GM12878 (cell line): Measurements from ENCODE around the gene ST7. TPM values are rescaled to one million over a fixed set of nuclear protein-coding genes. Genes with fewer than 3 reads are reported as not detected.

Source experiments
- ATAC-seq: fragments of 200-7000 bp; cut with Tn5 transposase; 3 replicates; pipeline ENCODE4 v1.9.1; 2020; ENCODE audit warnings: mild to moderate bottlenecking, moderate library complexity
- BruUV-seq: library from RNA; stranded (reverse); fragments of 400-500 nt; replicated peaks from 2 replicates; lab custom pipeline; 2021; lab: Mats Ljungman, UMichigan
- CTCF ChIA-PET: fragments of 300-600 bp; sonication (Branson Sonifier 250); formaldehyde crosslinking; extraction: SDS; loops from one replicate; lab custom pipeline; 2021; ENCODE audit warnings: inconsistent platforms; lab: Yijun Ruan, JAX
- POLR2A ChIA-PET: fragments of 350-600 bp; formaldehyde crosslinking; extraction: SDS; loops from one replicate; lab custom pipeline; 2021; ENCODE audit warnings: inconsistent platforms; lab: Charles Lee
- RAD21 ChIA-PET: fragments of 300-600 bp; sonication (Branson Sonifier 250); formaldehyde crosslinking; loops from one replicate; lab custom pipeline; 2023; ENCODE audit warnings: antibody characterized with exemption; ENCODE audit not compliant: unreplicated experiment; lab: Charles Lee
- SMC1A ChIA-PET: fragments of 300-600 bp; sonication (Branson Sonifier 250); formaldehyde crosslinking; loops from one replicate; lab custom pipeline; 2023; ENCODE audit not compliant: unreplicated experiment, uncharacterized antibody; lab: Charles Lee
- DNase-seq: peaks from one replicate; pipeline ENCODE4 v3.0.0-alpha.2; 2011; ENCODE audit warnings: low read depth, low spot score
- FAIRE-seq: peaks from 3 replicates; lab custom pipeline; 2011; peaks lifted over from hg19 to GRCh38; lab: Jason Lieb, UNC
- H2AFZ ChIP-seq: 2 replicates; pipeline ENCODE4 v1.6.0; 2011; ENCODE audit warnings: low read depth, low read length, control low read depth; ENCODE audit not compliant: control insufficient read depth
- H3K27ac ChIP-seq: 2 replicates; pipeline ENCODE4 v1.5.1; 2011; ENCODE audit warnings: control low read depth; ENCODE audit not compliant: control insufficient read depth, insufficient read depth
- H3K27me3 ChIP-seq, 2 experiments: replicated peaks in 1 of 2; 2 replicates each; pipeline versions ENCODE4 v1.6.0 to v1.6.1; 2011; ENCODE audit warnings: low read length in 1 of 2; ENCODE audit not compliant: control insufficient read depth in 2 of 2, insufficient read depth in 2 of 2
- H3K36me3 ChIP-seq, 2 experiments: 2 replicates each; pipeline ENCODE4 v1.5.1; 2011; ENCODE audit warnings: low read length in 1 of 2; ENCODE audit not compliant: control insufficient read depth in 2 of 2, insufficient read depth in 2 of 2
- H3K4me1 ChIP-seq: 2 replicates; pipeline ENCODE4 v1.6.1; 2011; ENCODE audit warnings: mild to moderate bottlenecking, low read length, moderate library complexity, mixed read lengths; ENCODE audit not compliant: control insufficient read depth, insufficient read depth
- H3K4me2 ChIP-seq: 2 replicates; pipeline ENCODE4 v1.6.0; 2011; ENCODE audit warnings: control low read depth; ENCODE audit not compliant: control insufficient read depth, insufficient read depth
- H3K4me3 ChIP-seq: fragments of 200-600 bp; sonication (generic); 2 replicates; pipeline ENCODE4 v1.5.1; 2016
- H3K79me2 ChIP-seq: 2 replicates; pipeline ENCODE4 v1.6.0; 2011; ENCODE audit warnings: low read length; ENCODE audit not compliant: control insufficient read depth, insufficient read depth
- H3K9ac ChIP-seq: 2 replicates; pipeline ENCODE4 v1.8.0; 2011; ENCODE audit warnings: low read length, control low read depth, mixed read lengths; ENCODE audit not compliant: control insufficient read depth, insufficient read depth
- H3K9me3 ChIP-seq: replicated peaks from 3 replicates; pipeline ENCODE4 v1.5.1; 2011; ENCODE audit warnings: mild to moderate bottlenecking, low read length; ENCODE audit not compliant: control insufficient read depth, insufficient read depth
- H4K20me1 ChIP-seq: 2 replicates; pipeline ENCODE4 v1.6.0; 2011; ENCODE audit not compliant: control insufficient read depth, insufficient read depth
- ATF2 ChIP-seq: IDR thresholded peaks from 2 replicates; pipeline ENCODE4 v1.6.1; 2012; ENCODE audit warnings: low read length, inconsistent platforms
- CBFB ChIP-seq: IDR thresholded peaks from 2 replicates; pipeline ENCODE4 v1.6.1; 2016; ENCODE audit warnings: antibody characterized with exemption, low read depth
- CREB1 ChIP-seq: IDR thresholded peaks from 2 replicates; pipeline ENCODE4 v1.6.1; 2012; ENCODE audit warnings: low read depth, mild to moderate bottlenecking, inconsistent platforms
- EED ChIP-seq: sonication (generic); IDR thresholded peaks from 2 replicates; pipeline ENCODE4 v1.6.1; 2016; ENCODE audit warnings: antibody characterized with exemption, low read depth
- IRF4 ChIP-seq: IDR thresholded peaks from 2 replicates; pipeline ENCODE4 v1.6.1; 2011; ENCODE audit warnings: low read depth, low read length
- LARP7 ChIP-seq: fragments of 450-650 bp; IDR thresholded peaks from 2 replicates; pipeline ENCODE4 v1.6.1; 2017; ENCODE audit warnings: mild to moderate bottlenecking
- MYB ChIP-seq: fragments of 150-350 bp; IDR thresholded peaks from 2 replicates; pipeline ENCODE4 v1.6.1; 2014; ENCODE audit warnings: mild to moderate bottlenecking, low read depth, low read length, borderline replicate concordance
- NFIC ChIP-seq: IDR thresholded peaks from 2 replicates; pipeline ENCODE4 v1.6.1; 2012; ENCODE audit warnings: low read depth, mild to moderate bottlenecking, inconsistent platforms, low read length, moderate library complexity
- PML ChIP-seq: IDR thresholded peaks from 2 replicates; pipeline ENCODE4 v1.6.1; 2012; ENCODE audit warnings: low read length, inconsistent platforms
- RAD21 ChIP-seq: IDR thresholded peaks from 2 replicates; pipeline ENCODE4 v1.6.1; 2011; ENCODE audit warnings: mild to moderate bottlenecking, low read depth, low read length, moderate library complexity; ENCODE audit not compliant: insufficient read depth
- RAD51 ChIP-seq: fragments of 450-650 bp; IDR thresholded peaks from 2 replicates; pipeline ENCODE4 v1.6.1; 2016; ENCODE audit warnings: moderate library complexity, mild to moderate bottlenecking, inconsistent platforms
- SKIL ChIP-seq: fragments of 450-650 bp; IDR thresholded peaks from 2 replicates; pipeline ENCODE4 v1.6.1; 2017; ENCODE audit warnings: mild to moderate bottlenecking, low read depth, inconsistent platforms; ENCODE audit not compliant: poor library complexity, severe bottlenecking
- ZNF24 ChIP-seq: fragments of 450-650 bp; IDR thresholded peaks from 2 replicates; pipeline ENCODE4 v1.6.1; 2017; ENCODE audit warnings: antibody characterized with exemption, mild to moderate bottlenecking
- ZNF687 ChIP-seq: fragments of 450-650 bp; IDR thresholded peaks from 2 replicates; pipeline ENCODE4 v1.6.1; 2017; ENCODE audit warnings: mild to moderate bottlenecking, moderate library complexity
- WGBS: methylation state at CpG from one replicate; pipeline ENCODE4 v1.1.6; 2016; ENCODE audit warnings: low lambda C conversion rate; ENCODE audit not compliant: insufficient replicate concordance, insufficient coverage; ENCODE audit errors: missing lambda C conversion rate; 5-methylcytosine and 5-hydroxymethylcytosine counted together
- in situ Hi-C: fragments of 300-500 bp; cut with MboI; formaldehyde crosslinking; loops from 9 replicates; pipeline ENCODE4 v1.14.3; 2018; ENCODE audit warnings: mixed read lengths
- intact Hi-C: fragments of 100-400 bp; cut with micrococcal nuclease; formaldehyde crosslinking; loops from one replicate; pipeline ENCODE4 v1.14.2; 2022; ENCODE audit not compliant: unreplicated experiment
- polyA plus RNA-seq, 11 experiments: library from polyadenylated mRNA; depleted of rRNA in 4 of 11; unstranded in 6 of 11; stranded (reverse) in 5 of 11; fragments of >200 nt; fragmentation: Nextera tagmentation in 4 of 11; fragmentation: Illumina TruSeq in 1 of 11; extraction: Ambion mirVana in 4 of 11; extraction: Trizol in 1 of 11; gene quantifications; 1 replicate in 1 of 11; 2 replicates in 10 of 11; pipeline versions ENCODE4 v1.2.1 to v1.2.3, GENCODE V29; 2011 to 2016; ENCODE audit warnings: inconsistent platforms in 2 of 11, missing spikeins in 2 of 11, low read depth in 1 of 11
- total RNA-seq, 4 experiments: library from RNA; depleted of rRNA in 3 of 4; stranded (reverse); fragments of >200 nt in 3 of 4; fragmentation: Illumina TruSeq in 1 of 4; extraction: Trizol in 1 of 4; gene quantifications; 2 replicates each; pipeline versions ENCODE4 v1.2.1 to v1.2.3, GENCODE V29; 2013 to 2021
- TF ChIP-seq, protein P1 (sequence below), 3 experiments: IDR thresholded peaks in 2 of 3; conservative IDR thresholded peaks in 1 of 3; 2 replicates each; pipeline ENCODE4 v1.5.1; 2011; ENCODE audit warnings: low read depth in 3 of 3, low read length in 3 of 3, mild to moderate bottlenecking in 3 of 3, control low read depth in 2 of 3, moderate library complexity in 2 of 3, inconsistent platforms in 1 of 3, mixed read lengths in 1 of 3; ENCODE audit not compliant: control insufficient read depth in 2 of 3, insufficient read depth in 1 of 3; ENCODE audit errors: extremely low read depth in 1 of 3

Gene ST7
- total and polyA plus RNA-seq, 10 of the 15 experiments (the other 5 are each of a cell fraction or from before 2014, with no cell fraction given), result 27.7 to 76.4 (median 53.6) TPM

- no peak overlapping the region for H3K4me3 ChIP-seq
- intact Hi-C loops, result loop anchor here (5.0 kb wide), 1 partner anchor 34 kb away; no protein-coding TSS in a partner anchor
- H3K4me2 ChIP-seq, result no peak overlapping the region
- ChIA-PET RAD21 (interaction anchor here (0.9 to 5.2 kb wide), 9 partner anchors 10 to 239 kb away, joined by 3 to 47 read pairs (median 10); no protein-coding TSS in a partner anchor), CTCF (interaction anchor here (0.9 to 1.6 kb wide), 6 partner anchors 13 to 465 kb away, joined by 3 to 7 read pairs (median 4); no protein-coding TSS in a partner anchor), POLR2A (interaction anchor here (1.7 to 4.4 kb wide), 5 partner anchors 9 to 97 kb away, joined by 9 to 25 read pairs (median 13); no protein-coding TSS in a partner anchor), SMC1A (interaction anchor here (0.6 to 4.6 kb wide), 20 partner anchors 10 to 208 kb away, joined by 3 to 39 read pairs (median 4); no protein-coding TSS in a partner anchor)
- H3K27ac ChIP-seq, result no peak overlapping the region
- DNase-seq (no peak), ATAC-seq (no peak), FAIRE-seq (no peak)
- 42% methylated on average over 4 of the region's 4 CpGs for WGBS
- H3K36me3 ChIP-seq, result no peaks in the 10 kb centered on the region
- no peak overlapping the region for H3K9ac ChIP-seq
- no peaks in the 10 kb centered on the region for H3K79me2 ChIP-seq
- H3K27me3 ChIP-seq, result no peaks in the 10 kb centered on the region
- no peaks in the 10 kb centered on the region for H4K20me1 ChIP-seq
- no TSS peak for BruUV-seq
- no peak overlapping the region for H2AFZ ChIP-seq
- peaks cover 4% of the 10 kb centered on the region for H3K4me1 ChIP-seq
- in situ Hi-C loops, result no loop called here
- peaks cover 2% of the 10 kb centered on the region; the same call in 1 of the 3 replicates for H3K9me3 ChIP-seq
- TF ChIP-seq RAD51 (no peak), MYB (no peak), EED (no peak), CREB1 (no peak), SKIL (no peak), ZNF24 (no peak), PML (no peak), ZNF687 (no peak), CBFB (no peak), RAD21 (no peak), ATF2 (no peak), IRF4 (no peak), NFIC (no peak), LARP7 (no peak)
- TF ChIP-seq, protein P1, sequence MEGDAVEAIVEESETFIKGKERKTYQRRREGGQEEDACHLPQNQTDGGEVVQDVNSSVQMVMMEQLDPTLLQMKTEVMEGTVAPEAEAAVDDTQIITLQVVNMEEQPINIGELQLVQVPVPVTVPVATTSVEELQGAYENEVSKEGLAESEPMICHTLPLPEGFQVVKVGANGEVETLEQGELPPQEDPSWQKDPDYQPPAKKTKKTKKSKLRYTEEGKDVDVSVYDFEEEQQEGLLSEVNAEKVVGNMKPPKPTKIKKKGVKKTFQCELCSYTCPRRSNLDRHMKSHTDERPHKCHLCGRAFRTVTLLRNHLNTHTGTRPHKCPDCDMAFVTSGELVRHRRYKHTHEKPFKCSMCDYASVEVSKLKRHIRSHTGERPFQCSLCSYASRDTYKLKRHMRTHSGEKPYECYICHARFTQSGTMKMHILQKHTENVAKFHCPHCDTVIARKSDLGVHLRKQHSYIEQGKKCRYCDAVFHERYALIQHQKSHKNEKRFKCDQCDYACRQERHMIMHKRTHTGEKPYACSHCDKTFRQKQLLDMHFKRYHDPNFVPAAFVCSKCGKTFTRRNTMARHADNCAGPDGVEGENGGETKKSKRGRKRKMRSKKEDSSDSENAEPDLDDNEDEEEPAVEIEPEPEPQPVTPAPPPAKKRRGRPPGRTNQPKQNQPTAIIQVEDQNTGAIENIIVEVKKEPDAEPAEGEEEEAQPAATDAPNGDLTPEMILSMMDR (IDR thresholded peaks at IDR 0.05 in 2 of 3, conservative IDR thresholded peaks at IDR 0.05 in 1 of 3; ENCODE audit: control insufficient read depth in 2 of 3, extremely low read depth in 1 of 3, insufficient read depth in 1 of 3, low read depth in 3 of 3, low read length in 3 of 3), result no peak
These were observed 297.5 kb downstream of the ST7 start for GRCh38 chr7:117250801-117251200.
